GM23338 (cell line): ENCODE data around the gene CLCN6. TPM values are rescaled to one million over a fixed set of nuclear protein-coding genes. Genes with fewer than 3 reads are reported as not detected.

Experiments used
- ATAC-seq: fragments of 200-7000 bp; cut with Tn5 transposase; 3 replicates; pipeline ENCODE4 v1.9.1; 2020
- DNase-seq: peaks from one replicate; pipeline ENCODE4 v3.0.0-alpha.2; 2015; ENCODE audit warnings: low spot score
- H2AFZ ChIP-seq: fragments of 200-600 bp; sonication (generic); 2 replicates; pipeline ENCODE4 v1.8.0; 2016; ENCODE audit warnings: antibody characterized with exemption, mild to moderate bottlenecking, moderate library complexity
- H3F3A ChIP-seq: fragments of 200-600 bp; sonication (generic); replicated peaks from 2 replicates; pipeline ENCODE4 v1.8.0; 2017; ENCODE audit warnings: antibody characterized with exemption, mixed run types, low read depth
- H3K27ac ChIP-seq: fragments of 200-600 bp; sonication (generic); 2 replicates; pipeline ENCODE4 v1.6.1; 2016; ENCODE audit warnings: low read depth
- H3K27me3 ChIP-seq: fragments of 200-600 bp; sonication (generic); 2 replicates; pipeline ENCODE4 v1.8.0; 2016; ENCODE audit warnings: mild to moderate bottlenecking, mixed run types, moderate library complexity; ENCODE audit not compliant: insufficient read depth
- H3K36me3 ChIP-seq: fragments of 200-600 bp; sonication (generic); 2 replicates; pipeline ENCODE4 v1.8.0; 2016; ENCODE audit warnings: mild to moderate bottlenecking; ENCODE audit not compliant: insufficient read depth
- H3K4me1 ChIP-seq: fragments of 200-600 bp; sonication (generic); 2 replicates; pipeline ENCODE4 v1.8.0; 2016; ENCODE audit warnings: mild to moderate bottlenecking, moderate library complexity; ENCODE audit not compliant: insufficient read depth
- H3K4me2 ChIP-seq: fragments of 200-600 bp; sonication (generic); 2 replicates; pipeline ENCODE4 v1.7.1; 2017; ENCODE audit warnings: mixed run types
- H3K4me3 ChIP-seq: fragments of 200-600 bp; sonication (generic); 2 replicates; pipeline ENCODE4 v1.6.1; 2016; ENCODE audit warnings: mixed run types
- H3K79me2 ChIP-seq: fragments of 200-600 bp; sonication (generic); replicated peaks from 2 replicates; pipeline ENCODE4 v1.8.0; 2017; ENCODE audit warnings: mild to moderate bottlenecking; ENCODE audit not compliant: insufficient read depth
- H3K9me2 ChIP-seq: fragments of 200-600 bp; sonication (generic); 2 replicates; pipeline ENCODE4 v1.8.0; 2017; ENCODE audit not compliant: insufficient read depth
- H4K20me1 ChIP-seq: fragments of 200-600 bp; sonication (generic); replicated peaks from 2 replicates; pipeline ENCODE4 v1.8.0; 2017; ENCODE audit warnings: mild to moderate bottlenecking; ENCODE audit not compliant: insufficient read depth
- H3K27ac Mint-ChIP-seq: 2 replicates; pipeline ENCODE4 v1.8.0; 2020; ENCODE audit warnings: inconsistent platforms, mild to moderate bottlenecking, moderate library complexity, mixed read lengths
- H3K27me3 Mint-ChIP-seq: 3 replicates; pipeline ENCODE4 v1.8.0; 2022; ENCODE audit warnings: low read depth, mild to moderate bottlenecking, moderate library complexity, mixed read lengths, inconsistent platforms; ENCODE audit not compliant: insufficient read depth, poor library complexity
- H3K36me3 Mint-ChIP-seq: 3 replicates; pipeline ENCODE4 v1.8.0; 2021; ENCODE audit warnings: low read depth, mild to moderate bottlenecking, inconsistent platforms, moderate library complexity, mixed read lengths
- H3K4me1 Mint-ChIP-seq: 3 replicates; pipeline ENCODE4 v1.8.0; 2020; ENCODE audit warnings: mild to moderate bottlenecking, inconsistent platforms, mixed read lengths
- H3K4me3 Mint-ChIP-seq: 3 replicates; pipeline ENCODE4 v1.8.0; 2021; ENCODE audit warnings: moderate library complexity, mild to moderate bottlenecking, inconsistent platforms, mixed read lengths
- H3K9me3 Mint-ChIP-seq: 3 replicates; pipeline ENCODE4 v1.8.0; 2020; ENCODE audit warnings: moderate library complexity, mild to moderate bottlenecking, inconsistent platforms, mixed read lengths
- CREB1 ChIP-seq: fragments of 250-450 bp; sonication (Bioruptor Pico); IDR thresholded peaks from 2 replicates; pipeline ENCODE4 v1.5.0; 2020; ENCODE audit warnings: low read depth, mild to moderate bottlenecking, moderate library complexity
- ETS1 ChIP-seq: IDR thresholded peaks from 2 replicates; pipeline ENCODE4 v1.6.1; 2016; ENCODE audit warnings: antibody characterized with exemption
- EZH2 ChIP-seq: fragments of 200-600 bp; sonication (generic); IDR thresholded peaks from one replicate; pipeline ENCODE4 v1.8.0; 2017; ENCODE audit warnings: antibody characterized with exemption, mild to moderate bottlenecking, low read depth; ENCODE audit not compliant: unreplicated experiment
- EZH2phosphoT487 ChIP-seq: fragments of 200-600 bp; sonication (generic); IDR thresholded peaks from one replicate; pipeline ENCODE4 v1.8.1; 2018; ENCODE audit warnings: antibody characterized with exemption; ENCODE audit not compliant: unreplicated experiment
- JUNB ChIP-seq: IDR thresholded peaks from one replicate; pipeline ENCODE4 v1.6.1; 2016; ENCODE audit warnings: antibody characterized with exemption; ENCODE audit not compliant: unreplicated experiment
- NANOG ChIP-seq: IDR thresholded peaks from 2 replicates; pipeline ENCODE4 v1.6.1; 2016; ENCODE audit warnings: antibody characterized with exemption, borderline replicate concordance
- REST ChIP-seq: IDR thresholded peaks from one replicate; pipeline ENCODE4 v1.6.1; 2018; ENCODE audit warnings: antibody characterized with exemption; ENCODE audit not compliant: unreplicated experiment
- STAT1 ChIP-seq: IDR thresholded peaks from one replicate; pipeline ENCODE4 v1.6.1; 2016; ENCODE audit warnings: antibody characterized with exemption; ENCODE audit not compliant: unreplicated experiment
- ZNF114 ChIP-seq: fragments of 250-450 bp; sonication (Bioruptor Pico); IDR thresholded peaks from 2 replicates; pipeline ENCODE4 v1.5.0; 2020; ENCODE audit warnings: mild to moderate bottlenecking, moderate library complexity
- ZNF331 ChIP-seq: fragments of 250-450 bp; sonication (Bioruptor Pico); IDR thresholded peaks from 2 replicates; pipeline ENCODE4 v1.5.0; 2020; ENCODE audit warnings: low read depth, mild to moderate bottlenecking, moderate library complexity
- ZNF462 ChIP-seq: fragments of 250-450 bp; sonication (Bioruptor Pico); IDR thresholded peaks from 2 replicates; pipeline ENCODE4 v1.5.0; 2020; ENCODE audit warnings: mild to moderate bottlenecking, moderate library complexity
- polyA plus RNA-seq: library from polyadenylated mRNA; unstranded; fragments of >200 nt; fragmentation: Nextera tagmentation; extraction: Ambion mirVana; gene quantifications from 2 replicates; pipeline ENCODE4 v1.2.1, GENCODE V29; 2016
- total RNA-seq: library from RNA; depleted of rRNA; stranded (reverse); fragments of >200 nt; shearing (Covaris generic); gene quantifications from 2 replicates; pipeline ENCODE4 v1.2.3, GENCODE V29; 2014
- TF ChIP-seq, protein P1 (sequence below), 2 experiments: fragments of 200-600 bp in 1 of 2; sonication (generic) in 1 of 2; conservative IDR thresholded peaks; 2 replicates each; pipeline versions ENCODE4 v1.5.1 to v1.6.1; 2016 to 2017; ENCODE audit warnings: antibody characterized with exemption in 2 of 2, low read depth in 2 of 2, mild to moderate bottlenecking in 2 of 2, moderate library complexity in 1 of 2

Gene CLCN6
- total and polyA plus RNA-seq, 2 experiments from 2014 or later: 16.0 to 22.6 TPM

- no peaks in the 10 kb centered on the region for H3K79me2 ChIP-seq
- Mint-ChIP-seq H3K9me3 (peaks cover 3% of the 10 kb centered on the region; the same call in 1 of the 3 replicates), H3K4me1 (peaks cover 14% of the 10 kb centered on the region), H3K27me3 (peaks cover 41% of the 10 kb centered on the region), H3K36me3 (no peaks in the 10 kb centered on the region), H3K27ac (no peak overlapping the region), H3K4me3 (no peak overlapping the region)
- H3K27me3 ChIP-seq: peaks cover 31% of the 10 kb centered on the region
- H3K4me2 ChIP-seq: no peak overlapping the region
- H3K36me3 ChIP-seq: no peaks in the 10 kb centered on the region
- H3K27ac ChIP-seq: no peak overlapping the region
- H4K20me1 ChIP-seq: no peaks in the 10 kb centered on the region
- no peak overlapping the region for H3K4me3 ChIP-seq
- peaks cover 5% of the 10 kb centered on the region; the same call in 1 of the 2 replicates for H3K4me1 ChIP-seq
- ATAC-seq: no peak
- H3K9me2 ChIP-seq: no peaks in the 10 kb centered on the region
- TF ChIP-seq ZNF462 (CRISPR knock-in tag) (no peak), ZNF331 (CRISPR knock-in tag) (no peak), EZH2 (no peak), STAT1 (no peak), NANOG (no peak), EZH2phosphoT487 (no peak), JUNB (no peak), ETS1 (no peak), REST (no peak), ZNF114 (CRISPR knock-in tag) (no peak), CREB1 (CRISPR knock-in tag) (no peak)
- TF ChIP-seq, protein P1, sequence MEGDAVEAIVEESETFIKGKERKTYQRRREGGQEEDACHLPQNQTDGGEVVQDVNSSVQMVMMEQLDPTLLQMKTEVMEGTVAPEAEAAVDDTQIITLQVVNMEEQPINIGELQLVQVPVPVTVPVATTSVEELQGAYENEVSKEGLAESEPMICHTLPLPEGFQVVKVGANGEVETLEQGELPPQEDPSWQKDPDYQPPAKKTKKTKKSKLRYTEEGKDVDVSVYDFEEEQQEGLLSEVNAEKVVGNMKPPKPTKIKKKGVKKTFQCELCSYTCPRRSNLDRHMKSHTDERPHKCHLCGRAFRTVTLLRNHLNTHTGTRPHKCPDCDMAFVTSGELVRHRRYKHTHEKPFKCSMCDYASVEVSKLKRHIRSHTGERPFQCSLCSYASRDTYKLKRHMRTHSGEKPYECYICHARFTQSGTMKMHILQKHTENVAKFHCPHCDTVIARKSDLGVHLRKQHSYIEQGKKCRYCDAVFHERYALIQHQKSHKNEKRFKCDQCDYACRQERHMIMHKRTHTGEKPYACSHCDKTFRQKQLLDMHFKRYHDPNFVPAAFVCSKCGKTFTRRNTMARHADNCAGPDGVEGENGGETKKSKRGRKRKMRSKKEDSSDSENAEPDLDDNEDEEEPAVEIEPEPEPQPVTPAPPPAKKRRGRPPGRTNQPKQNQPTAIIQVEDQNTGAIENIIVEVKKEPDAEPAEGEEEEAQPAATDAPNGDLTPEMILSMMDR (conservative IDR thresholded peaks at IDR 0.05; ENCODE audit: low read depth in 2 of 2): no peak
- DNase-seq: no peak
- peaks cover 5% of the 10 kb centered on the region; the same call in 1 of the 2 replicates for H3F3A ChIP-seq
- no peak overlapping the region for H2AFZ ChIP-seq
Observed at GRCh38 chr1:11764519-11764918, 41.5 kb upstream of the CLCN6 start.
